ENCODE measurements around the gene ZFPM1.

- TF ChIP-seq SIN3A (IDR thresholded peaks at IDR 0.05; ENCODE audit: borderline replicate concordance, low read depth, low read length) (no peak), MAX (IDR thresholded peaks at IDR 0.05; ENCODE audit: low read depth) (no peak), RAD21 (IDR thresholded peaks at IDR 0.05; ENCODE audit: low read length) (no peak)
- TF ChIP-seq, protein P1, sequence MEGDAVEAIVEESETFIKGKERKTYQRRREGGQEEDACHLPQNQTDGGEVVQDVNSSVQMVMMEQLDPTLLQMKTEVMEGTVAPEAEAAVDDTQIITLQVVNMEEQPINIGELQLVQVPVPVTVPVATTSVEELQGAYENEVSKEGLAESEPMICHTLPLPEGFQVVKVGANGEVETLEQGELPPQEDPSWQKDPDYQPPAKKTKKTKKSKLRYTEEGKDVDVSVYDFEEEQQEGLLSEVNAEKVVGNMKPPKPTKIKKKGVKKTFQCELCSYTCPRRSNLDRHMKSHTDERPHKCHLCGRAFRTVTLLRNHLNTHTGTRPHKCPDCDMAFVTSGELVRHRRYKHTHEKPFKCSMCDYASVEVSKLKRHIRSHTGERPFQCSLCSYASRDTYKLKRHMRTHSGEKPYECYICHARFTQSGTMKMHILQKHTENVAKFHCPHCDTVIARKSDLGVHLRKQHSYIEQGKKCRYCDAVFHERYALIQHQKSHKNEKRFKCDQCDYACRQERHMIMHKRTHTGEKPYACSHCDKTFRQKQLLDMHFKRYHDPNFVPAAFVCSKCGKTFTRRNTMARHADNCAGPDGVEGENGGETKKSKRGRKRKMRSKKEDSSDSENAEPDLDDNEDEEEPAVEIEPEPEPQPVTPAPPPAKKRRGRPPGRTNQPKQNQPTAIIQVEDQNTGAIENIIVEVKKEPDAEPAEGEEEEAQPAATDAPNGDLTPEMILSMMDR (IDR thresholded peaks at IDR 0.05), result no peak
Measured at GRCh38 chr16:88423448-88423850, 29.6 kb upstream of the ZFPM1 start.

All from SK-N-SH (cell line).